ENCODE results near the gene PITPNM2. TPM values are rescaled to one million over a fixed set of nuclear protein-coding genes. Genes with fewer than 3 reads are reported as not detected.
A peak's percentile ranks its signal among the peaks of the same experiment; 100 is the strongest.
"Not testable (repeated sequence)": the region's sequence is repeated elsewhere in the genome, so short reads cannot be mapped to it uniquely, and the experiment has no call there.

The PITPNM2 gene
- total and polyA plus RNA-seq, 5 donors = 10.8 to 26.8 (median 19.5) TPM

DNA sequence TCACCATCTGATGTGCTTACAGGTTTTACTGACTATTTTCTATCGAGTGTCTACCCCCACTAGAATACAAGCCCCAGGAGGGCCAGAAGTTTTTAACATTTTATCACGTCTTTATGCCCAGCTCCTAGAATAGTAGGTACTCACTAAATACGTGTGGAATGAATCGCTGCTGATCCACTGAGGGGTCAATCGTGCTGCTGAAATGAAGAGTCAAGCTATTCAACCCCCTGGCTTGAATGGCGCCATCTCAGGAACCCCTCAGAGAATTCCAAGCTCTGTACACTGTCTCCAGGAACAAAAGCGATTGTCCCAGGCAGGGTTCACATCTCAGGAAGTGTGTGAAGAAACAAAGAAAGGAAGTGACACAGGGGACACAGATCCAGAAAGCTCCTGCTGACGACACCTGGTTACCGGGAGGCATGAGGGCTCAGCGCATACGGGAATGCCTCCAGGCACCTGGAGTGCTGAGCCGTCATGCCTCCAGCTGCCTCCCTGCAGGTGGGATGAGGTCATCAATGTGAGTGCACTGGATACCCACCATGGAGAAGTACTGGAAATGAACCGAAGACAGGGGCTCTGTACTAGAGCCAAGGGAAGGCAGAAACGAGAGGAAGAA, 45.6 kb downstream of the PITPNM2 start:
- DNase-seq = no peak
- WGBS = 70% methylated on average over 14 of the region's 14 CpGs
- peak in 1 of 2 donors; percentile 56 for ATAC-seq
- Histone ChIP-seq H3K27me3 (ENCODE audit: control insufficient read depth, insufficient read depth) (no peaks in the 10 kb centered on the region), H3K27ac (ENCODE audit: low read length) (peak overlapping the region; percentile 96), H3K4me3 (ENCODE audit: low read length) (peak overlapping the region; percentile 37), H3K9me3 (ENCODE audit: control insufficient read depth, low read length) (no peaks in the 10 kb centered on the region), H3K4me1 (ENCODE audit: control insufficient read depth, insufficient read depth, low read length) (peaks cover 29% of the 10 kb centered on the region)
- intact Hi-C loops (cut with DNase I) = no loop called here

GRCh38 chr12:123104809-123105208, 46.1 kb downstream of the PITPNM2 start:
- WGBS = 76% methylated on average over 4 of the region's 4 CpGs
- peak overlapping the region; percentile 37 for H3K4me3 ChIP-seq (ENCODE audit: low read length)
- H3K27me3 ChIP-seq (ENCODE audit: control insufficient read depth, insufficient read depth) = no peaks in the 10 kb centered on the region
- H3K27ac ChIP-seq (ENCODE audit: low read length) = peak overlapping the region; percentile 96
- ATAC-seq (no peak), DNase-seq (no peak)
- H3K4me1 ChIP-seq (ENCODE audit: control insufficient read depth, insufficient read depth, low read length) = peaks cover 29% of the 10 kb centered on the region
- intact Hi-C loops (cut with DNase I) = no loop called here
- H3K9me3 ChIP-seq (ENCODE audit: control insufficient read depth, low read length) = no peaks in the 10 kb centered on the region

DNA sequence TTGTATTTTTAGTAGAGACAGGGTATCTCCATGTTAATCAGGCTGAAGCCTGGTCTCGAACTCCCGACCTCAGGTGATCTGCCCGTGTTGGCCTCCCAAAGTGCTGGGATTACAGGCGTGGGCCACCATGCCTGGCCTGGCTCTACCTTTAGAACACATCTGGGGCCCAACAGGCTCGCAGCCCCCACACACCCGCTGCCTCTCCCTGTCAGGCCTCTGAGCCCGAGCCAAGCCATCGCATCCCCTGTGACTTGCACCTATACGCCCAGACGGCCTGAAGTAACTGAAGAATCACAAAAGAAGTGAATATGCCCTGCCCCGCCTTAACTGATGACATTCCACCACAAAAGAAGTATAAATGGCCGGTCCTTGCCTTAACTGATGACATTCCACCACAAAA, 46.8 kb downstream of the PITPNM2 start:
- ATAC-seq; H3K27me3 ChIP-seq (ENCODE audit: control insufficient read depth, insufficient read depth); H3K4me3 ChIP-seq (ENCODE audit: low read length); intact Hi-C loops (cut with DNase I); H3K9me3 ChIP-seq (ENCODE audit: control insufficient read depth, low read length); DNase-seq: not testable (repeated sequence)
- H3K4me1 ChIP-seq (ENCODE audit: control insufficient read depth, insufficient read depth, low read length) = peaks cover 32% of the 10 kb centered on the region
- peak overlapping the region; percentile 15 for H3K27ac ChIP-seq (ENCODE audit: low read length)
- WGBS = 82% methylated on average over 12 of the region's 12 CpGs

- peaks cover 29% of the 10 kb centered on the region for H3K4me1 ChIP-seq (ENCODE audit: control insufficient read depth, insufficient read depth, low read length)
- H3K27me3 ChIP-seq (ENCODE audit: control insufficient read depth, insufficient read depth) = no peaks in the 10 kb centered on the region
- DNase-seq (no peak), ATAC-seq (no peak)
- WGBS = 88% methylated on average over 5 of the region's 5 CpGs
- intact Hi-C loops (cut with DNase I) = no loop called here
- no peak overlapping the region for H3K27ac ChIP-seq (ENCODE audit: low read length)
- no peaks in the 10 kb centered on the region for H3K9me3 ChIP-seq (ENCODE audit: control insufficient read depth, low read length)
- H3K4me3 ChIP-seq (ENCODE audit: low read length) = no peak overlapping the region
These were observed 47.9 kb downstream of the PITPNM2 start for GRCh38 chr12:123102781-123103503.

- DNase-seq (no peak), ATAC-seq (no peak)
- Histone ChIP-seq H3K27me3 (ENCODE audit: control insufficient read depth, insufficient read depth) (no peaks in the 10 kb centered on the region), H3K4me1 (ENCODE audit: control insufficient read depth, insufficient read depth, low read length) (peaks cover 29% of the 10 kb centered on the region), H3K27ac (ENCODE audit: low read length) (no peak overlapping the region), H3K4me3 (ENCODE audit: low read length) (no peak overlapping the region), H3K9me3 (ENCODE audit: control insufficient read depth, low read length) (no peaks in the 10 kb centered on the region)
- 60% methylated on average over 2 of the region's 2 CpGs for WGBS
- intact Hi-C loops (cut with DNase I) = no loop called here
These were observed 48.5 kb downstream of the PITPNM2 start for GRCh38 chr12:123102366-123102765.

- intact Hi-C loops (cut with DNase I) = no loop called here
- Histone ChIP-seq H3K4me1 (ENCODE audit: control insufficient read depth, insufficient read depth, low read length) (peaks cover 27% of the 10 kb centered on the region), H3K27ac (ENCODE audit: low read length) (peak overlapping the region; percentile 34), H3K27me3 (ENCODE audit: control insufficient read depth, insufficient read depth) (no peaks in the 10 kb centered on the region), H3K4me3 (ENCODE audit: low read length) (no peak overlapping the region), H3K9me3 (ENCODE audit: control insufficient read depth, low read length) (no peaks in the 10 kb centered on the region)
- peak in 1 of 2 donors; percentile 28 for ATAC-seq
- WGBS = 74% methylated on average over 5 of the region's 5 CpGs
- no peak for DNase-seq
These were observed 49.4 kb downstream of the PITPNM2 start for GRCh38 chr12:123101526-123101925.

Other genes with a start within 250 kb of the PITPNM2 start
- gene ABCB9, start 184.6 kb downstream of the PITPNM2 start, total RNA-seq = 1 to 10 TPM; 6.0 to 7.0 (median 6.7) TPM
- gene ABCB9, start 184.6 kb downstream of the PITPNM2 start, polyA plus RNA-seq = 5.2 TPM
- 10 to 100 TPM in 3 of 4 donors, 1 to 10 TPM in 1; 9.6 to 17.8 (median 14.7) TPM for gene OGFOD2, start 175.8 kb downstream of the PITPNM2 start, total RNA-seq
- gene OGFOD2, start 175.8 kb downstream of the PITPNM2 start, polyA plus RNA-seq = 14.6 TPM
- gene ARL6IP4, start 170.4 kb downstream of the PITPNM2 start, total RNA-seq = 100 to 1,000 TPM; 158 to 185 (median 168) TPM
- 299 TPM for gene ARL6IP4, start 170.4 kb downstream of the PITPNM2 start, polyA plus RNA-seq
- gene MPHOSPH9, start 82.1 kb upstream of the PITPNM2 start, total RNA-seq = 10 to 100 TPM; 14.8 to 27.4 (median 22.5) TPM
- 8.0 TPM for gene MPHOSPH9, start 82.1 kb upstream of the PITPNM2 start, polyA plus RNA-seq
- gene MTRFR, start 82.3 kb upstream of the PITPNM2 start, total RNA-seq = 10 to 100 TPM in 3 of 4 donors, 1 to 10 TPM in 1; 9.5 to 12.5 (median 10.7) TPM
- 14.1 TPM for gene MTRFR, start 82.3 kb upstream of the PITPNM2 start, polyA plus RNA-seq
- gene CDK2AP1, start 120.8 kb upstream of the PITPNM2 start, total RNA-seq = 10 to 100 TPM; 76.1 to 95.2 (median 88.9) TPM
- 164 TPM for gene CDK2AP1, start 120.8 kb upstream of the PITPNM2 start, polyA plus RNA-seq
- gene SBNO1, start 213.8 kb upstream of the PITPNM2 start, total RNA-seq = 10 to 100 TPM; 22.3 to 28.7 (median 26.8) TPM
- gene SBNO1, start 213.8 kb upstream of the PITPNM2 start, polyA plus RNA-seq = 5.7 TPM
- 10 to 100 TPM; 19.8 to 26.8 (median 22.6) TPM for gene KMT5A, start 233.0 kb upstream of the PITPNM2 start, total RNA-seq
- gene KMT5A, start 233.0 kb upstream of the PITPNM2 start, polyA plus RNA-seq = 15.1 TPM

Data from right cardiac atrium (tissue), 5 donors.